Panc1 (cell line): ENCODE data around the gene TSPAN4. TPM values are rescaled to one million over a fixed set of nuclear protein-coding genes. Genes with fewer than 3 reads are reported as not detected.

Experiments used
- ATAC-seq: fragments of 200-7000 bp; cut with Tn5 transposase; 2 replicates; pipeline ENCODE4 v1.9.1; 2020; ENCODE audit warnings: mild to moderate bottlenecking, moderate library complexity
- BruUV-seq: library from RNA; stranded (reverse); fragments of 400-500 nt; replicated peaks from 2 replicates; lab custom pipeline; 2021; lab: Mats Ljungman, UMichigan
- CTCF ChIA-PET: fragments of 300-600 bp; sonication (Branson Sonifier 250); formaldehyde crosslinking; loops from one replicate; lab custom pipeline; 2022; ENCODE audit warnings: antibody characterized with exemption; lab: Charles Lee
- POLR2A ChIA-PET: fragments of 300-600 bp; sonication (Branson Sonifier 250); formaldehyde crosslinking; loops from one replicate; lab custom pipeline; 2022; ENCODE audit warnings: antibody characterized with exemption; lab: Charles Lee
- DNase-seq: peaks from one replicate; pipeline ENCODE4 v3.0.0-alpha.2; 2010; ENCODE audit warnings: low read depth, low spot score
- H3K27ac ChIP-seq: 2 replicates; pipeline ENCODE4 v1.5.1; 2011; ENCODE audit warnings: mild to moderate bottlenecking, low read length, inconsistent platforms
- H3K27me3 ChIP-seq: fragments of 200-500 bp; sonication (Bioruptor generic); 2 replicates; pipeline ENCODE4 v1.6.0; 2014; ENCODE audit warnings: low read length, inconsistent platforms; ENCODE audit not compliant: control insufficient read depth, insufficient read depth
- H3K36me3 ChIP-seq: fragments of 200-500 bp; sonication (Bioruptor generic); 2 replicates; pipeline ENCODE4 v1.5.1; 2014; ENCODE audit warnings: inconsistent platforms, mild to moderate bottlenecking, low read length, moderate library complexity; ENCODE audit not compliant: control insufficient read depth, insufficient read depth
- H3K4me1 ChIP-seq: 2 replicates; pipeline ENCODE4 v1.5.1; 2011; ENCODE audit warnings: inconsistent platforms, mild to moderate bottlenecking, low read length, moderate library complexity; ENCODE audit not compliant: control insufficient read depth, insufficient read depth
- H3K4me3 ChIP-seq, 2 experiments: 2 replicates each; pipeline ENCODE4 v1.5.1; 2011 to 2012; ENCODE audit warnings: low read depth in 2 of 2, low read length in 2 of 2, mild to moderate bottlenecking in 2 of 2, inconsistent platforms in 1 of 2, moderate library complexity in 1 of 2
- H3K9me3 ChIP-seq: fragments of 200-500 bp; sonication (Bioruptor generic); 2 replicates; pipeline ENCODE4 v1.5.1; 2014; ENCODE audit warnings: low read depth, mild to moderate bottlenecking, inconsistent platforms, low read length, moderate library complexity; ENCODE audit not compliant: control insufficient read depth, insufficient read depth
- CTCF ChIP-seq: fragments of 450-650 bp; IDR thresholded peaks from 2 replicates; pipeline ENCODE4 v1.5.1; 2017; ENCODE audit warnings: mild to moderate bottlenecking
- POLR2AphosphoS5 ChIP-seq: IDR thresholded peaks from 2 replicates; pipeline ENCODE4 v1.6.1; 2012; ENCODE audit warnings: mild to moderate bottlenecking, low read depth, low read length, moderate library complexity
- SIN3A ChIP-seq: IDR thresholded peaks from 2 replicates; pipeline ENCODE4 v1.6.1; 2012; ENCODE audit warnings: low read depth, mild to moderate bottlenecking, low read length, moderate library complexity, borderline replicate concordance; ENCODE audit not compliant: insufficient read depth
- TCF7L2 ChIP-seq: IDR thresholded peaks from 2 replicates; pipeline ENCODE4 v1.6.1; 2011; ENCODE audit warnings: mild to moderate bottlenecking, low read depth, low read length, inconsistent platforms
- in situ Hi-C: cut with HindIII; loops from 2 replicates; pipeline ENCODE4 v1.10.0; 2016; ENCODE audit warnings: low sequenced_read_pairs, low pct_unique_long_range_greater_than_20kb
- intact Hi-C: fragments of 100-400 bp; cut with micrococcal nuclease; formaldehyde crosslinking; loops from one replicate; pipeline ENCODE4 v1.10.0; 2022; ENCODE audit not compliant: unreplicated experiment
- total RNA-seq: library from RNA; stranded (reverse); gene quantifications from one replicate; pipeline ENCODE4 v1.2.1, GENCODE V29; 2021; ENCODE audit not compliant: unreplicated experiment
- TF ChIP-seq, protein P1 (sequence below), 2 experiments: IDR thresholded peaks; 2 replicates each; pipeline ENCODE4 v1.6.1; 2011 to 2012; ENCODE audit warnings: low read depth in 2 of 2, control low read depth in 1 of 2, low read length in 1 of 2, mild to moderate bottlenecking in 1 of 2, moderate library complexity in 1 of 2; ENCODE audit not compliant: insufficient read depth in 1 of 2

TSPAN4 gene
- total RNA-seq, 1 experiment from 2014 or later = 187 TPM

- in situ Hi-C loops = no loop called here
- ATAC-seq = peak; percentile 4
These were observed 23.1 kb downstream of the TSPAN4 start for GRCh38 chr11:865462-866430.

GRCh38 chr11:866481-866880 is 23.8 kb downstream of the TSPAN4 start:
- peaks cover 64% of the 10 kb centered on the region for H3K4me1 ChIP-seq
- DNase-seq (no peak), ATAC-seq (peak; percentile 7)
- H3K4me3 ChIP-seq = no peak overlapping the region
- in situ Hi-C loops (no loop called here), intact Hi-C loops (no loop called here)
- H3K9me3 ChIP-seq = no peaks in the 10 kb centered on the region
- peak overlapping the region; percentile 60; the same call in 1 of the 2 replicates for H3K27ac ChIP-seq
- H3K27me3 ChIP-seq = no peaks in the 10 kb centered on the region
- TF ChIP-seq, protein P1, sequence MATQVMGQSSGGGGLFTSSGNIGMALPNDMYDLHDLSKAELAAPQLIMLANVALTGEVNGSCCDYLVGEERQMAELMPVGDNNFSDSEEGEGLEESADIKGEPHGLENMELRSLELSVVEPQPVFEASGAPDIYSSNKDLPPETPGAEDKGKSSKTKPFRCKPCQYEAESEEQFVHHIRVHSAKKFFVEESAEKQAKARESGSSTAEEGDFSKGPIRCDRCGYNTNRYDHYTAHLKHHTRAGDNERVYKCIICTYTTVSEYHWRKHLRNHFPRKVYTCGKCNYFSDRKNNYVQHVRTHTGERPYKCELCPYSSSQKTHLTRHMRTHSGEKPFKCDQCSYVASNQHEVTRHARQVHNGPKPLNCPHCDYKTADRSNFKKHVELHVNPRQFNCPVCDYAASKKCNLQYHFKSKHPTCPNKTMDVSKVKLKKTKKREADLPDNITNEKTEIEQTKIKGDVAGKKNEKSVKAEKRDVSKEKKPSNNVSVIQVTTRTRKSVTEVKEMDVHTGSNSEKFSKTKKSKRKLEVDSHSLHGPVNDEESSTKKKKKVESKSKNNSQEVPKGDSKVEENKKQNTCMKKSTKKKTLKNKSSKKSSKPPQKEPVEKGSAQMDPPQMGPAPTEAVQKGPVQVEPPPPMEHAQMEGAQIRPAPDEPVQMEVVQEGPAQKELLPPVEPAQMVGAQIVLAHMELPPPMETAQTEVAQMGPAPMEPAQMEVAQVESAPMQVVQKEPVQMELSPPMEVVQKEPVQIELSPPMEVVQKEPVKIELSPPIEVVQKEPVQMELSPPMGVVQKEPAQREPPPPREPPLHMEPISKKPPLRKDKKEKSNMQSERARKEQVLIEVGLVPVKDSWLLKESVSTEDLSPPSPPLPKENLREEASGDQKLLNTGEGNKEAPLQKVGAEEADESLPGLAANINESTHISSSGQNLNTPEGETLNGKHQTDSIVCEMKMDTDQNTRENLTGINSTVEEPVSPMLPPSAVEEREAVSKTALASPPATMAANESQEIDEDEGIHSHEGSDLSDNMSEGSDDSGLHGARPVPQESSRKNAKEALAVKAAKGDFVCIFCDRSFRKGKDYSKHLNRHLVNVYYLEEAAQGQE (IDR thresholded peaks at IDR 0.05; ENCODE audit: insufficient read depth in 1 of 2, low read depth in 2 of 2, low read length in 1 of 2) = no peak
- TF ChIP-seq CTCF (no peak), POLR2AphosphoS5 (peak; percentile 60; the same call in 1 of the 2 replicates), TCF7L2 (no peak)
- no peaks in the 10 kb centered on the region for H3K36me3 ChIP-seq
- ChIA-PET POLR2A (interaction anchor here (0.7 to 1.0 kb wide), 2 partner anchors 20 to 32 kb away, joined by 4 to 6 read pairs; no protein-coding TSS in a partner anchor), CTCF (no interaction called here)
- BruUV-seq = TSS peak; percentile 85

More at GRCh38 chr11:865462-866430, 23.1 kb downstream of the TSPAN4 start:
- Histone ChIP-seq H3K36me3 (no peaks in the 10 kb centered on the region), H3K27ac (peak overlapping the region; percentile 21; the same call in 1 of the 2 replicates), H3K4me1 (peaks cover 66% of the 10 kb centered on the region), H3K9me3 (no peaks in the 10 kb centered on the region), H3K4me3 (no peak overlapping the region), H3K27me3 (no peaks in the 10 kb centered on the region)
- DNase-seq = no peak
- no TSS peak for BruUV-seq
- POLR2A ChIA-PET = interaction anchor here (0.7 to 1.0 kb wide), 3 partner anchors 20 to 578 kb away, joined by 4 to 13 read pairs (median 6); no protein-coding TSS in a partner anchor
- intact Hi-C loops = no loop called here
- CTCF ChIA-PET = no interaction called here
- TF ChIP-seq, protein P1 (IDR thresholded peaks at IDR 0.05; ENCODE audit: insufficient read depth in 1 of 2, low read depth in 2 of 2, low read length in 1 of 2) = no peak
- no peak for TF ChIP-seq SIN3A
- no peak; the same call in 1 of the 2 replicates for TF ChIP-seq POLR2AphosphoS5
- TF ChIP-seq CTCF = no peak
- TF ChIP-seq TCF7L2 = no peak
